Loucy (cell line): ENCODE results near the gene SIGLEC11.
"Not testable (repeated sequence)": the region's sequence is repeated elsewhere in the genome, so short reads cannot be mapped to it uniquely, and the experiment has no call there.

Experiments used
- H2AFZ ChIP-seq: fragments of 200-600 bp; sonication (generic); 2 replicates; pipeline ENCODE4 v1.6.0; 2016; ENCODE audit warnings: antibody characterized with exemption, mild to moderate bottlenecking, low read length, moderate library complexity
- H3F3A ChIP-seq: fragments of 200-600 bp; 2 replicates; pipeline ENCODE4 v1.6.0; 2016; ENCODE audit warnings: antibody characterized with exemption, low read depth, mild to moderate bottlenecking
- H3K27me3 ChIP-seq: fragments of 200-600 bp; sonication (generic); 2 replicates; pipeline ENCODE4 v1.6.1; 2014; ENCODE audit warnings: low read length, mild to moderate bottlenecking; ENCODE audit not compliant: insufficient read depth, poor library complexity, severe bottlenecking
- H3K36me3 ChIP-seq: fragments of 200-600 bp; sonication (generic); 2 replicates; pipeline ENCODE4 v1.6.1; 2016; ENCODE audit warnings: low read length; ENCODE audit not compliant: insufficient read depth
- H3K4me1 ChIP-seq: fragments of 200-600 bp; sonication (generic); 2 replicates; pipeline ENCODE4 v1.5.1; 2014; ENCODE audit warnings: low read length, mild to moderate bottlenecking; ENCODE audit not compliant: insufficient read depth, poor library complexity, severe bottlenecking
- H3K4me2 ChIP-seq: fragments of 200-600 bp; sonication (generic); 2 replicates; pipeline ENCODE4 v1.6.0; 2014; ENCODE audit warnings: antibody characterized with exemption, low read length, low read depth, mild to moderate bottlenecking; ENCODE audit not compliant: poor library complexity, severe bottlenecking
- H3K4me3 ChIP-seq: fragments of 200-600 bp; sonication (generic); 2 replicates; pipeline ENCODE4 v1.5.1; 2014; ENCODE audit warnings: low read length, mild to moderate bottlenecking, mixed read lengths; ENCODE audit not compliant: poor library complexity, severe bottlenecking
- H3K79me2 ChIP-seq: fragments of 200-600 bp; sonication (generic); 2 replicates; pipeline ENCODE4 v1.6.1; 2014; ENCODE audit warnings: low read length; ENCODE audit not compliant: insufficient read depth
- H3K9ac ChIP-seq: fragments of 200-600 bp; sonication (generic); 2 replicates; pipeline ENCODE4 v1.6.0; 2014; ENCODE audit warnings: mild to moderate bottlenecking, low read depth, low read length, moderate library complexity; ENCODE audit not compliant: poor library complexity, severe bottlenecking
- H3K9me2 ChIP-seq: fragments of 200-600 bp; sonication (generic); replicated peaks from 2 replicates; pipeline ENCODE4 v1.6.1; 2016; ENCODE audit warnings: low read depth, low read length, mixed read lengths
- H3K9me3 ChIP-seq: fragments of 200-600 bp; sonication (generic); 2 replicates; pipeline ENCODE4 v1.6.1; 2014; ENCODE audit warnings: mild to moderate bottlenecking, antibody characterized with exemption, low read length, low read depth; ENCODE audit not compliant: insufficient read depth
- H4K20me1 ChIP-seq: fragments of 200-600 bp; sonication (generic); 2 replicates; pipeline ENCODE4 v1.6.0; 2014; ENCODE audit warnings: antibody characterized with exemption, low read length, mild to moderate bottlenecking; ENCODE audit not compliant: insufficient read depth, poor library complexity, severe bottlenecking
- EZH2phosphoT487 ChIP-seq: fragments of 200-600 bp; IDR thresholded peaks from 2 replicates; pipeline ENCODE4 v1.6.1; 2018; ENCODE audit warnings: antibody characterized with exemption, mild to moderate bottlenecking, moderate library complexity, borderline replicate concordance
- TF ChIP-seq, protein P1 (sequence below): fragments of 200-600 bp; sonication (generic); conservative IDR thresholded peaks from 2 replicates; pipeline ENCODE4 v1.5.1; 2014; ENCODE audit warnings: mild to moderate bottlenecking, antibody characterized with exemption, low read length

Gene SIGLEC11

DNA sequence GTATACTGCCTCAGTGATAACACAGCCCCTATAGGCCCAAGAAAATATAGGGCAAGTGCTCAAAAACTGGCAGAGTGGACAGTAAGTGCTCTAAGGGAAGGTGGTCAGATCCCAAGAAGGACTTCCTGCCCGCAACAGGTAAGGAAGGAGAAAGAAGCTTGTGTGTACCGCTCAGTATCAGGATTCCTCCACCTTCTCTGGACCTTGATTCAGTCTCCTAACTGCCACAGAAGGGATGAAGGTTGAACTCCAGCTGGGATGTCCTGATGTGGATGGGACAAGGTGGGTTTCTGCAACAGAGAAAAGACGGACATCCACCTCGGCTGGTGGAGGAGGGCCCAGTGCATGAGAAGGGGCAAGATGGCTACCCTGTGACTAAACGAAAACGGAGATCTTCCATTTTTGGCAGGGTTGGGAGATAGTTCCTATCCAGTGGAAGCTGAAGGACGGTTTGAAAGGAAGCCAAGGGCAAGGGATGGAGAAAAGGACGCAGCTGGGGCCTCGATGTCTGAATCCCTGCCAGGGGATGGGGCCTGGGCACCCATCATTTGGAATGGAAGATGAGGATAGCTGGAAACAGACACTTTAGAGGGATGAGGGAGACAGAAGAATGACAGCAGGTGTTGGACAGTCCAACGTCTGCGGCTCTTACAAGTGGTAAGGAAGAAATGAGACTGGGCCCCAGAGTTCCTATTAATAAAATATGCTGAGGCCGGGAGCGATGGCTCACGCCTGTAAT lies 33.3 kb downstream of the SIGLEC11 start:
- Histone ChIP-seq H4K20me1 (peaks cover 57% of the 10 kb centered on the region), H2AFZ (no peak overlapping the region), H3K79me2 (peaks cover 79% of the 10 kb centered on the region), H3K36me3 (peaks cover 22% of the 10 kb centered on the region; the same call in 1 of the 2 replicates), H3K4me1 (peaks cover 55% of the 10 kb centered on the region), H3K9ac (peak overlapping the region; percentile 97), H3K27me3 (peaks cover 7% of the 10 kb centered on the region), H3K4me2 (peak overlapping the region; percentile 96), H3K9me3 (no peaks in the 10 kb centered on the region), H3K4me3 (peak overlapping the region; percentile 88), H3F3A (peaks cover 18% of the 10 kb centered on the region; the same call in 1 of the 2 replicates), H3K9me2 (no peaks in the 10 kb centered on the region)
- TF ChIP-seq EZH2phosphoT487: no peak
- TF ChIP-seq, protein P1, sequence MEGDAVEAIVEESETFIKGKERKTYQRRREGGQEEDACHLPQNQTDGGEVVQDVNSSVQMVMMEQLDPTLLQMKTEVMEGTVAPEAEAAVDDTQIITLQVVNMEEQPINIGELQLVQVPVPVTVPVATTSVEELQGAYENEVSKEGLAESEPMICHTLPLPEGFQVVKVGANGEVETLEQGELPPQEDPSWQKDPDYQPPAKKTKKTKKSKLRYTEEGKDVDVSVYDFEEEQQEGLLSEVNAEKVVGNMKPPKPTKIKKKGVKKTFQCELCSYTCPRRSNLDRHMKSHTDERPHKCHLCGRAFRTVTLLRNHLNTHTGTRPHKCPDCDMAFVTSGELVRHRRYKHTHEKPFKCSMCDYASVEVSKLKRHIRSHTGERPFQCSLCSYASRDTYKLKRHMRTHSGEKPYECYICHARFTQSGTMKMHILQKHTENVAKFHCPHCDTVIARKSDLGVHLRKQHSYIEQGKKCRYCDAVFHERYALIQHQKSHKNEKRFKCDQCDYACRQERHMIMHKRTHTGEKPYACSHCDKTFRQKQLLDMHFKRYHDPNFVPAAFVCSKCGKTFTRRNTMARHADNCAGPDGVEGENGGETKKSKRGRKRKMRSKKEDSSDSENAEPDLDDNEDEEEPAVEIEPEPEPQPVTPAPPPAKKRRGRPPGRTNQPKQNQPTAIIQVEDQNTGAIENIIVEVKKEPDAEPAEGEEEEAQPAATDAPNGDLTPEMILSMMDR: no peak

- Histone ChIP-seq H3K4me1 (peaks cover 59% of the 10 kb centered on the region), H3K36me3 (peaks cover 32% of the 10 kb centered on the region; the same call in 1 of the 2 replicates), H3K9ac (peak overlapping the region; percentile 97), H3K4me2 (peak overlapping the region; percentile 96), H3K79me2 (peaks cover 86% of the 10 kb centered on the region), H3F3A (peaks cover 11% of the 10 kb centered on the region; the same call in 1 of the 2 replicates), H3K4me3 (peak overlapping the region; percentile 88), H3K27me3 (peaks cover 7% of the 10 kb centered on the region), H4K20me1 (peaks cover 69% of the 10 kb centered on the region), H3K9me2 (no peaks in the 10 kb centered on the region), H3K9me3 (no peaks in the 10 kb centered on the region), H2AFZ (no peak overlapping the region)
- TF ChIP-seq, protein P1: no peak
Measured at GRCh38 chr19:49926515-49926914, 34.5 kb downstream of the SIGLEC11 start.

DNA sequence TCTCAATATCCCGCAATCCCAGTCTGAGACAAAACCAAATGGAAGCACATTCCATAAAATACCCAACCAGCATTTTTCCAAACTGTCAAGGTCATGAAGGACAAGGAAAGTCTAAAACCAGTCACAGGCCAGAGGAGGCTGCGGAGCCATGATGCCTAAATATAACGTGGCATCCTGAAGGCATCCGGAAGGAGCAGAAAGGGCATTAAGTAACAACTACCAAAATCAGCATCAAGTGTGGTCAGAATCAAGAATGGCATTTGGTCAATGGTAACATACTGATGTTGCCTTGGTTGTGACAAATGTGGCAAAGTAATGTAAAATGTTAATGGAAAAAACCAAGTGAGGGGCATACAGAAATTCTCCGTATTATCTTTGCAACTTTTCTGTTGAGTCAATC lies 35.5 kb downstream of the SIGLEC11 start:
- H3K27me3 ChIP-seq: peaks cover 7% of the 10 kb centered on the region
- TF ChIP-seq, protein P1: no peak
- TF ChIP-seq EZH2phosphoT487: no peak
- peak overlapping the region; percentile 69 for H3K4me3 ChIP-seq
- H3K36me3 ChIP-seq: peaks cover 32% of the 10 kb centered on the region; the same call in 1 of the 2 replicates
- H3K4me2 ChIP-seq: peak overlapping the region; percentile 96
- H3K79me2 ChIP-seq: peaks cover 93% of the 10 kb centered on the region
- H4K20me1 ChIP-seq: peaks cover 80% of the 10 kb centered on the region
- H2AFZ ChIP-seq: no peak overlapping the region
- H3K9me2 ChIP-seq: no peaks in the 10 kb centered on the region
- peaks cover 2% of the 10 kb centered on the region; the same call in 1 of the 2 replicates for H3F3A ChIP-seq
- H3K9ac ChIP-seq: peak overlapping the region; percentile 65
- H3K9me3 ChIP-seq: no peaks in the 10 kb centered on the region
- H3K4me1 ChIP-seq: peaks cover 59% of the 10 kb centered on the region

- H3K36me3 ChIP-seq: peaks cover 32% of the 10 kb centered on the region; the same call in 1 of the 2 replicates
- H3K4me2 ChIP-seq: peak overlapping the region; percentile 96
- peak overlapping the region; percentile 69 for H3K4me3 ChIP-seq
Measured at GRCh38 chr19:49924881-49925210, 36.1 kb downstream of the SIGLEC11 start.

More at GRCh38 chr19:49924881-49925210, 36.1 kb downstream of the SIGLEC11 start:
- not testable (repeated sequence) for H3K27me3 ChIP-seq, H3K9me3 ChIP-seq, H2AFZ ChIP-seq, H3F3A ChIP-seq, H3K9me2 ChIP-seq
- H3K9ac ChIP-seq: peak overlapping the region; percentile 65
- H3K79me2 ChIP-seq: peaks cover 95% of the 10 kb centered on the region
- H3K4me1 ChIP-seq: peaks cover 56% of the 10 kb centered on the region
- H4K20me1 ChIP-seq: peaks cover 86% of the 10 kb centered on the region
